Vagina (tissue), 2 donors: ENCODE measurements around the gene TNS1. TPM values are rescaled to one million over a fixed set of nuclear protein-coding genes. Genes with fewer than 3 reads are reported as not detected.

ENCODE experiments used
- DNase-seq, 2 donors: peaks; one replicate each; pipeline ENCODE4 v3.0.0-alpha.2; 2017; ENCODE audit errors: extremely low spot score in 2 of 2
- H3K27ac ChIP-seq: fragments of 200-600 bp; sonication (generic); one replicate; pipeline ENCODE4 v1.5.1; 2019
- H3K27me3 ChIP-seq: fragments of 200-600 bp; sonication (generic); one replicate; pipeline ENCODE4 v1.5.1; 2019
- H3K36me3 ChIP-seq, 2 donors: fragments of 200-600 bp; sonication (generic); one replicate each; pipeline ENCODE4 v1.5.1; 2017 to 2019
- H3K4me1 ChIP-seq: fragments of 200-600 bp; sonication (generic); one replicate; pipeline ENCODE4 v1.5.1; 2019
- H3K4me3 ChIP-seq, 2 donors: fragments of 200-600 bp; sonication (generic); 1 replicate in 1 of 2; 2 replicates in 1 of 2; pipeline ENCODE4 v1.5.1; 2016 to 2019
- H3K9me3 ChIP-seq: fragments of 200-600 bp; sonication (generic); one replicate; pipeline ENCODE4 v1.5.1; 2019
- CTCF ChIP-seq, 3 experiments: fragments of 450-650 bp in 2 of 3; fragments of 200-600 bp in 1 of 3; sonication (generic) in 1 of 3; IDR thresholded peaks; one replicate each; pipeline ENCODE4 v1.5.1; 2017 to 2019; ENCODE audit warnings: antibody characterized with exemption in 3 of 3, mild to moderate bottlenecking in 2 of 3, moderate library complexity in 2 of 3
- POLR2A ChIP-seq, 2 donors: fragments of 450-650 bp; IDR thresholded peaks; one replicate each; pipeline ENCODE4 v1.6.1; 2017; ENCODE audit warnings: antibody characterized with exemption in 2 of 2, mild to moderate bottlenecking in 2 of 2, moderate library complexity in 2 of 2
- POLR2AphosphoS5 ChIP-seq, 2 donors: sonication (generic); formaldehyde crosslinking; IDR thresholded peaks; one replicate each; pipeline ENCODE4 v1.9.0; 2017; ENCODE audit warnings: antibody characterized with exemption in 2 of 2, mild to moderate bottlenecking in 2 of 2, low read depth in 1 of 2; ENCODE audit not compliant: insufficient read depth in 1 of 2
- intact Hi-C: fragments of 100-400 bp; cut with DNase I; formaldehyde crosslinking; loops from one replicate; pipeline ENCODE4 v1.15.1; 2023
- total RNA-seq: library from RNA; depleted of rRNA; stranded (reverse); fragments of >200 nt; gene quantifications from one replicate; pipeline ENCODE4 v1.2.3, GENCODE V29; 2016

Gene TNS1
- total RNA-seq, 1 donor from 2014 or later, result 216 TPM

- TF ChIP-seq POLR2A (IDR thresholded peaks at IDR 0.05) (no peak), POLR2AphosphoS5 (IDR thresholded peaks at IDR 0.05; ENCODE audit: insufficient read depth in 1 of 2, low read depth in 1 of 2) (no peak), CTCF (IDR thresholded peaks at IDR 0.05) (no peak)
- Histone ChIP-seq H3K4me3 (no peak overlapping the region), H3K4me1 (peaks cover 100% of the 10 kb centered on the region), H3K9me3 (no peaks in the 10 kb centered on the region), H3K36me3 (no peaks in the 10 kb centered on the region), H3K27me3 (no peaks in the 10 kb centered on the region), H3K27ac (peak overlapping the region; percentile 91)
- intact Hi-C loops, result loop anchor here (5.0 kb wide), 1 partner anchor 38 kb away; no protein-coding TSS in a partner anchor
- no peak for DNase-seq
Observed at GRCh38 chr2:217904614-217904965, 98.2 kb downstream of the TNS1 start.

- no peak for DNase-seq
- TF ChIP-seq CTCF (IDR thresholded peaks at IDR 0.05), result no peak
- TF ChIP-seq POLR2A (IDR thresholded peaks at IDR 0.05), result no peak
- peak; percentile 71 to 76 for TF ChIP-seq POLR2AphosphoS5 (IDR thresholded peaks at IDR 0.05; ENCODE audit: insufficient read depth in 1 of 2, low read depth in 1 of 2)
- H3K27ac ChIP-seq, result peak overlapping the region; percentile 91
- H3K36me3 ChIP-seq, result no peaks in the 10 kb centered on the region
- H3K27me3 ChIP-seq, result no peaks in the 10 kb centered on the region
- H3K4me3 ChIP-seq, result no peak overlapping the region
- intact Hi-C loops, result loop anchor here (5.0 kb wide), 1 partner anchor 38 kb away; no protein-coding TSS in a partner anchor
- H3K4me1 ChIP-seq, result peaks cover 100% of the 10 kb centered on the region
- no peaks in the 10 kb centered on the region for H3K9me3 ChIP-seq
Observed at GRCh38 chr2:217903859-217904613, 98.8 kb downstream of the TNS1 start.

GRCh38 chr2:217903142-217903858 lies 99.5 kb downstream of the TNS1 start:
- no peak for TF ChIP-seq POLR2A (IDR thresholded peaks at IDR 0.05)
- no peak for TF ChIP-seq CTCF (IDR thresholded peaks at IDR 0.05)
- Histone ChIP-seq H3K4me1 (peaks cover 100% of the 10 kb centered on the region), H3K36me3 (no peaks in the 10 kb centered on the region), H3K9me3 (no peaks in the 10 kb centered on the region), H3K4me3 (no peak overlapping the region), H3K27me3 (no peaks in the 10 kb centered on the region), H3K27ac (peak overlapping the region; percentile 91)
- DNase-seq, result no peak
- intact Hi-C loops, result loop anchor here (5.0 kb wide), 1 partner anchor 39 kb away; no protein-coding TSS in a partner anchor

GRCh38 chr2:217902379-217903141 lies 100.2 kb downstream of the TNS1 start:
- H3K9me3 ChIP-seq, result no peaks in the 10 kb centered on the region
- intact Hi-C loops, result loop anchor here (5.0 kb wide), 1 partner anchor 40 kb away; no protein-coding TSS in a partner anchor
- peak in 1 of 2 donors; percentile 98 for DNase-seq
- H3K36me3 ChIP-seq, result peaks cover 0 to 2% of the 10 kb centered on the region in 2 donors
- H3K27me3 ChIP-seq, result no peaks in the 10 kb centered on the region
- TF ChIP-seq POLR2A (IDR thresholded peaks at IDR 0.05) (no peak), POLR2AphosphoS5 (IDR thresholded peaks at IDR 0.05; ENCODE audit: insufficient read depth in 1 of 2, low read depth in 1 of 2) (peak; percentile 89)
- peaks cover 100% of the 10 kb centered on the region for H3K4me1 ChIP-seq
- peak overlapping the region; percentile 91 for H3K27ac ChIP-seq
- peak overlapping the region in 1 of 2 donors; percentile 10 for H3K4me3 ChIP-seq

- TF ChIP-seq POLR2A (IDR thresholded peaks at IDR 0.05), result no peak
- no peak for TF ChIP-seq CTCF (IDR thresholded peaks at IDR 0.05)
- no peak for TF ChIP-seq POLR2AphosphoS5 (IDR thresholded peaks at IDR 0.05; ENCODE audit: insufficient read depth in 1 of 2, low read depth in 1 of 2)
- no peaks in the 10 kb centered on the region for H3K27me3 ChIP-seq
- peak overlapping the region; percentile 91 for H3K27ac ChIP-seq
- DNase-seq, result peak in 1 of 2 donors; percentile 97
- intact Hi-C loops, result loop anchor here (5.0 kb wide), 1 partner anchor 40 kb away; no protein-coding TSS in a partner anchor
- peaks cover 0 to 8% of the 10 kb centered on the region in 2 donors for H3K36me3 ChIP-seq
- H3K4me3 ChIP-seq, result peak overlapping the region in 1 of 2 donors; percentile 10
- no peaks in the 10 kb centered on the region for H3K9me3 ChIP-seq
- peaks cover 95% of the 10 kb centered on the region for H3K4me1 ChIP-seq
Observed at GRCh38 chr2:217901835-217902378, 100.9 kb downstream of the TNS1 start.
